Hematopoietic multipotent progenitor cell treated with erythropoietin and hydrocortisone succinate and interleukin-3 and kit ligand, for 15 days (in vitro differentiated cells): ENCODE results near the gene GPC6.
"Not testable (repeated sequence)": the region's sequence is repeated elsewhere in the genome, so short reads cannot be mapped to it uniquely, and the experiment has no call there.

Experiments used
- DNase-seq: peaks from one replicate; pipeline ENCODE4 v3.0.0-alpha.2; 2015; ENCODE audit warnings: low spot score

Gene GPC6

DNA sequence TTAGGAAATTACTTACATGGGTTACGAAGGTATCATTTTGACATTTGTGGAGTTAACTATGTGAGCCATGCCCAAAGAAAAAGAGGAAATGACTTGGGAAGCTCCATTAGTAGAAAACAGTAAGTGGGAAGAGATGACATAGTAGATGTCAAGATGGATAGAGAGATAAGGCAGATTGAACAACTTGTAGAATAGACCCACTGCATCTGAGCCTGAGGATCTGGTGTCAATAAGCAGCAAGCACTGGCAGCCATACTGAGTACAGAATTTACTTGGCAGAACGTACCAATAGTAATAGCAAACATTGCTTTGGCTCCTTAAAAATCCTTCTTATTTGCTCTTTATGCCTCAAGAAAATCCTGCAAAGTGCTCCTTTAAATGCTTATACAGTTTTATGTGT is 203.8 kb downstream of the GPC6 start:
- no peak for DNase-seq

DNA sequence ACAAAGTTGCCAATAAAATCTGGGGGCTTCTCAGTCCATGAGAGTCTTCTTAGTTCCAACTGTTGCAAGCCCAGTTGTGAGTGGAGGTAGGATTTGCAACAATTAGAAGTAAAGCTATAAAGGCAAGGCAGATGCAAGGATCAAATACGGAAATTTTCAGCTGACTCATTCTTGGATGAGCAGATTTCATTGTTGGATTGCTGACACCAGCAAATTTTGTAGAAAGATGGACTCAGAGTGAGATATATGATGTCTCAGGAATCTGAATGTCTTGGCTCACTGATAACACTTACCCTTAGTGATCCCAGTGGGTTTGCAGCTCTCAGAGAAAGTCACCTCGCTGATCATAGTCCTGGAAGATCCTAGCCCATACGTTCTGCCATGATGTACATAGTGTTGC is 209.0 kb downstream of the GPC6 start:
- no peak for DNase-seq

DNA sequence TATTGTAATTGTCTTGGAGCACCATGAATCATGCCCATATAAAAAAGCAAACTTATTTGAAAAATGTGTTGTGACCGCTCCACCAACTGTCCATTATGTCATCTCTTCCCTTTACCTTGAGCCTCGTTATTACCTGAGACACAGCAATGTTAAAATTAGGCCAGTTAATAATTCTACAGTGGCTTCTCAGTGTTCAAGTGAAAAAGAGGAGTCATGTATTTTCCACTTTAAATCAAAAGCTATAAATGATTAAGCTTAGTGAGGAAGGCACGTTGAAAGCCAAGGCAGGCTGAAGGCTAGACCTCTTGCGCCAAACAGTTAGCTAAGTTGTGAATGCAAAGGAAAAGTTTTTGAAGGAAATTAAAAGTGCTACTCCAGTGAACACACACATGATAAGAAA is 210.5 kb downstream of the GPC6 start:
- DNase-seq: no peak

DNA sequence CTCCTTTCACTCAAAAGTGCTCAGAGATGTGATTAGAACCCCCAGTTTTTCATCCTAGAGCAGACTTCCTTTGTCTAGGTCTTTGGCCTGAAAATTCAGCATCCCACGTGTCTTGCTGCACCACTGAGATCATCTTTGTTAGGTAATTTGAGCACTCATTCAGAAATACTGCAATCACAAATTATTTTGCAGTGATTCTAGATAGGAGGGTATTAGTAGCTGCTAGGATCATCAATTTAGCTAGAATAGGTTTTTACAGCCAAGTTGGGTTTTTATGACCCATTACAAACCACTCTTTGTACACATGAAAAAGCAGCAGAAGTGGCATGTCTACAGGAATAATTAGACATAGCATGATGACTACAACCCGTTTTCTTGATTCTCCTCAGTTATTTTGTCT is 219.6 kb downstream of the GPC6 start:
- DNase-seq: no peak

DNA sequence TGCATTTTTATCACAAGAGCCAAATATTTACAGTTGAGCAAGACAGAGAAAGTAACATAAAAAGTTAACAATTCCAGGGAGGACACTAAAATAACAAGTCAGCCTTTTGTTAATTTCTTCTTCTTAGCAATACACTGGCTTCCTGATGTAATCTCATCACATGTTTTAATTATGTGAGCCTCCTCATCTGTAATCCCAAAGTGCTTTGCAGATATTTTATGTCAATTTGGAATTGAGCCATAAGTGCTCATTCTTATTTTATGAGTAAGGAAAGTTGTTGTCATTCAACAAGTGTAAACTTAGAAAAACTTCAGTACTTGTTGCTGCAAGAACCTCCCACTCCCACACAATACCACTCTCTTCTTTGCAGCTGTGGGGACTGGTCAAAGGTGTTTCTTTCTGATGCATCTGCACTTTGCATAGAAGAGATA is 223.6 kb downstream of the GPC6 start:
- DNase-seq: no peak

DNA sequence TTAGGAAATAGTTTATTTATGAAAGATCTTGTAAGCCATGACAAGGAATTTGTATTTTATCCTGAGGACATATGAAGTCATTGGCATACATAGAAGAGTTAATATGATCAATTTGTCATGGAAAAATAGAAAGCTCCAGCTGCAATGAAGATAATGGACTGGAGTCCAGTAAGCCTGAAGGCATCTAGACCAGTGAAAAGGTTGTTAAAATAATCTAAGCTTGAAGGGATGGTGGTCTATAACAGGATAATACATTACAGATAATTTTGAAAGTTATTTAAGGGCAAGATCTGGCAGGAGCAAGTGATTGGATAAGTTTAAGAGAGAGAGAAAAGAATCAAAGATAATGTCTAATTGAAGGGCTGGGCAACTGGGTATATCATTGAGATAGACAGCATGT is 224.2 kb downstream of the GPC6 start:
- DNase-seq: no peak

DNA sequence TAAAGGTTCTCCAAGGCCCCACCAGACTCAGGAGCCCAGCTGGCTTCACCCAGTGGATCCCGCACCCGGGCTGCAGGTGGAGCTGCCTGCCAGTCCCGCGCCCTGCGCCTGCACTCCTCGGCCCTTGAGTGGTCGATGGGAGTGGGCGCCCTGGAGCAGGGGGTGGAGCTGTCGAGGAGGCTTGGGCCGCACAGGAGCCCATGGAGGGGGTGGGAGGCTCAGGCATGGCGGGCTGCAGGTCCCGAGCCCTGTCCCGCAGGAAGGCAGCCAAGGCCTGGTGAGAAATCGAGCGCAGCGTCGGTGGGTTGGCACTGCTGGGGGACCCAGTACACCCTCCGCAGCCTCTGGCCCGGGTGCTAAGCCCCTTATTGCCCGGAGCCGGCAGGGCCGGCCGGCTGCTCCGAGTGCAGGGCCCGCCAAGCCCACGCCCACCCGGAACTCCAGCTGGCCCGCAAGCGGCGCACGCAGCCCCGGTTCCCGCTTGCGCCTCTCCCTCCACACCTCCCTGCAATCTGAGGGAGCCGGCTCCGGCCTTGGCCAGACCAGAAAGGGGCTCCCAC is 228.1 kb downstream of the GPC6 start:
- DNase-seq: not testable (repeated sequence)

DNA sequence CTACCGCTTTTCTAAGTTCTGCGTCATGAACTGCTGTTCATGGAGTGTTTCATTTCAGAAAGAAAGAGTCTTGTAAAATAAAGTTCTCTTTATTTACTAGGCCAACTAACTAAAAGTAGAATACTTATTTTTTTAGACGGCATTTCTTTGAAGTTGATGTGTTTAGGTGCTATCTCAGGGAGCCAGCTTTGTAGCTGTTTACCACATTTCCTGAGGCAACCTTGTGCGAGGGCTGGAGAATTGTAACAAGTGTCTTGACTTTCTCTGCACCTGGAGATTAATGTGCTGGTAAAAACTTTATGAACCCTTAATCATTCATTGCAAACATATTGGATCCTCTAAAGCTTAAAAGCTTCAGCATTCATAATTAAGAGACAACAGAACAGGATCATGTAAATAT is 229.3 kb downstream of the GPC6 start:
- DNase-seq: no peak

DNA sequence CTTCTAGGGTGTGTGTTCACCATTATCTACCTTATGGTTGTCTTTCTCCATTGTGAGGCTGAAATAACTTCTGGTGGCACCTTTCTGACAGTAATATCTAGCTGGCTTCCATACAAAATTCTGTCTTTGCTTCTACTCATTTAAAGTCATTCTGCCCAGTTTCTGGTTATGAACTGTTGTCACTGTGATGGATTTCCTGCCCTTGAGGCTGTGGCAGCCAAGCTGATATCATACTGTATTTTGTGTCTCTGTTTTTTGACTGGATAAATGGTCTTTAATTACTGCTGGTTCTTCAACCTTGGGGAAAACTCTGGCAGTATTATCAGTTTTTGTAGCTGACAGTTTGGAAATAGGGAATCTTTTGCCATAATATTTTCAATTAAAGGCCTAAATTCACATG is 233.4 kb downstream of the GPC6 start:
- no peak for DNase-seq

DNA sequence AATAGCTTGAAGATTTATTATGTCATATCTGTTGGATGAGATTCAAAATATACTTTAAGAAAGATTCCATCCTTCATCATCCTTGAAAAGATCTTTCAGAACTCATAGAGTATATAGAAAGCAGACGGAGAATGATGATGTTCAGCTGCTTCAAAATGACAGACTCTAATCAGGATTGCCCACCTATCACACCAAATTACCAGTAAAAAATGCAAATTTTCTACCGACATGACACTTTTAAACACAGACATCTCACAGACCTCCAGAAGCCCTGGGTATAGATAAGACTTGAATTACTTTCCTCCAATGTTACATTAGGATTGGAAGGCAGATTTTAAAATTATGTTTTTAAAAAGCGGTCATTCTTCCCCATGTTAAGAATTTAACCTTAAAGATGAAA is 235.5 kb downstream of the GPC6 start:
- no peak for DNase-seq

DNA sequence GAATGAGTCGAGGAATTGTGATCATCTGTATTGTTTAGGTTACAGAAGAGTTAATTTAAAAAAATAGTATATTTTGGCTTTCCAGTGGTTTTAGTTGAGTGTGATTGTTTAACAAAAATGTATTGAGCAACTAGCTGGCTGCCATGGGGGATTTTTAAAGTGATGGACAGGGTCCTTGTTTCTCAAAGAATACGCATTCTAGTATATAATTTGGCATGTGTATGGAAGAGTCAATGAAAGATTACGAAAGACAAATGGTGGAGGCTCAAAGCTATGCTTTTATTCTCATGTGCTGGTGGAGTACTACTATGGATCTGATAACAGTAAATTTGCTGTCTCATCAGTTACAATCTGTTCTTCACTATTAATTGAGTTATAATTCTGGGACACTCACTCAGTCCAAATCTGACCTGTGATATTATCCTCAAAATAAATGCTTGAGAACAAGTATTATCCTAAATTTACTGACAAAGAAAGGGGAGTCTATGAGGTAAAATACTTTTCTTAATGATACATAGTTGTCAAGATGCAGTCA is 240.0 kb downstream of the GPC6 start:
- no peak for DNase-seq

DNA sequence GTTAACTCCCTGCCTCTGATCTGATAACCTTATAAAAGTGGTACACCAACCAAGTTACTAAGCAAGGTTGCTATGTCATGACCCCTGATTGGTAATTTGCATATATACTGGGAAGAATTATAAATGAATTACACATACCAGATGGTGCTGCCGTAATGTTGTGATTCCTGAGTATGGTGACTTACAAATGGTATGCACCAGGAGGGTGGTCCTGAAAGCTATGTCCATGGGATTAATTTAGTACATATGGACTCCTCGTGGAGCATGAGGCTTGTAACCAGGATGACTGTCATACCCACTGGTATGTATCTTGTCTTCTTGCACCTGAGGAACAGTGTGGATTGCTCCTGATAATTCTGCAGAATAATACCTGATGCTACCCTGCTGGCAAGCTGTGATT is 240.6 kb downstream of the GPC6 start:
- DNase-seq: no peak

DNA sequence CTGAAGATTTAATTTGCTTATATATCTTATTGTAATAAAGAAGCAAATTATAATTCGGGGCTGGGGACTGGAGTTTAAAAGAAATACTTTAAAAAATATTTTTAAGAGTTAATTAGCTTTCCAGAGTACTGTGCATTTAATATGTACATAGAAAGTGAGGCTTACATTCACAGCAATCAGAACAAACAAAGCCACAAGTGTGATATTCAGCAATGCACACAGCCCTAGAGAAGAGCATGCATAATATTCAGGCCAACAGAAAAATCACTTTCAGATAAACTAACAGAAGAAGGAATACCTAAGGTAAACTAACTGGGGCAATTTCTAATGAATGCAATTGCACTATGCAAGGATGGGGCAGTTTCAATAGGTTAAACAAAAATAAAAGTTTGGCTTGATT is 241.8 kb downstream of the GPC6 start:
- no peak for DNase-seq

DNA sequence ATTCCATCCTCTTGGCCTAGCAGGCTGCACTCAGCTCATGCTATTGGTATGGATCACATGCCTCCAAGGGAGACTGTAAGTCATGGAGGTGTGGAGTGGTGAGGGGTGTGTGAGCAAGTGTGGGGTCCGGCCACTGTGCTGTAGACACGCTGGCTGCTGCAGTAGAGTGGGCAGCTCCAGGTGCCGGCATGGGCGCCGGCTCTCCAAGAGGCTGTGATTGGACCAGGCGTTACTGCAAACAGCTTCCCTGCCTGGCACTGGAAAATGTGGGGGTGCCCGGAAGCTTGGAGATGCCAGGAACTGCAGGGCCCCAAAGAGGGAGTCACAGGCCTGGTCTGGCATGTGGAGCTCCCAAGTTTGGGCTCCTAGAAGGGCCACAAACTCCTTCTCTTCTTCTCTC is 245.7 kb downstream of the GPC6 start:
- DNase-seq: no peak

DNA sequence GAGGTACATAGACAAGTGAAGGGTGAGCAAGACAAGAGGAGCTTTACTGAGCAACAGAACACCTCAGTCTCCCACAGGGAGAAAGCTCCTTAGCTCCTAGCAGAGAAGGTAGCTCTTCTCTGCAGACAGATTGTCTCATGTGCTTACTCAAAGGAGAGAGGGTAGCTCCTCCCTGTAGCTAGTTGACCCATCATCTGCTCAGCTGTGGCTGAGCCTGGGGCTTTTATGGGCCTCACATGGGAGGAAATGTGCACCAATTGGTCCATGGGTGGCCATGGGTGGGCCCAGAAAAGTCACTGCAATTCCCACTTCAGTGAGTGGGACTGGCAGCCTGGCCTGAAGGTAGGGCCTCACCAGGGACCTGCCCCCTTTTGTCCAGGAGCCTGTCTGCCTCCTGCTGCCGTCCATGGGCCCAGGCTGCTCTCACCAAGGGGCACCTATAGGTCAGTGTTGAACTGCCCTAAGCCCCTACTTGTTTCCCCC is 246.2 kb downstream of the GPC6 start:
- no peak for DNase-seq

DNA sequence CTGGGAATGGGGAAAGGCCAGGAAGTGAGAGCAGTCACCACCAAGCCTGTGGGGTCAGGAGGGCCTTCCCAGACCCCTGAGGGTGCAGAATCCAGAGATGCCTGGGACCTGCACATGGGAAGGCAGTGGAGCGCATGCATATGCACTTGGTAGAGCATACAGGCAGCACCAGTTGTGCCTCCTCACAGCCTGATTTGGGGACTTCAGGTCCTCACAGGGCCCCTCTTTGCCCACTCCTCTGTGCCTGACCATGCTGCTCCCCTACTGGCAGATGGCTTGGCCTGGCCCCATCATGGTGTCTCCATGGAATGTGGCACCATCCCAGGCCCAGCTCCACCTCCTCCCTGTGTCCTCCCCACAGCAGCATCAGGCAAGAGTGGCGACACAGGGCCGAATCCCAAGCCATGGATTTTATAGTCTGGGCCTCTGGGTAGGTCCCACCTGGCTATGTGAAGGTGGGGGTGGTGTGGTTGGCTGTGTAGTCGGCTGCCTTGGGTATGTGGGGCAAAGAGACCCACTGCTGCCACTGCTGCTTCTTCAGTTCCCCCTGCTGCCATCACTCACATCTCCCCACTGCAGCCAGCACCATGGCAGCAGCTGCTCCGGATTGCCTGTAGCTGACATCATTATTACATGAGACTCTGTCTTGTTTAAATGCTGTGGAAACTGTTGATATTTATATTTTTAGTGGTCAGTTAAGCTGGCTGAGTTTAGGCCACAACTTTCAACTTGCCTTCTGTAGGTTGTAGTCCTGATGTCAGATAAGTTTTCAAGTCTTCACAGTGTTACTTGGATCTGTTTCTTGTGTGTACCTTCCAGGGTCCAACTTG is 247.0 kb downstream of the GPC6 start:
- no peak for DNase-seq

DNA sequence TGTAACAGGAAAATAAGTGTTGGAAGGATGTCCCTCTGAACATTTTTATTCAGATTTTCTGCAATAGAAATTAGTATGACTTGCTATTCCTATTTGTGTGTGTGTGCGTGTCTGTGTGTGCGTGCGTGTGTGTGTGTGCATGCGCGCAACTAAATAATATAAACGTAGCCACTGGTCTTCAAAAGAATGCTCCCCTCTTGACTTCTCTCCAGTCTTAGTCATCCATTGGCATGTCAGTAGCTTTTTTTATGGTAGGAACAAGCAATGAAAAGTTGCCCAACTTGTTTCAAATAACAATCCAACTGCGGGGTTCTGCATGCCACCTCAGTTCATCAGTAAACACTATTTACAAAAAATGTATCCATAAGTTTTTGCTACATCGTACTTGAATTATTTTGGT is 249.6 kb downstream of the GPC6 start:
- no peak for DNase-seq

DNA sequence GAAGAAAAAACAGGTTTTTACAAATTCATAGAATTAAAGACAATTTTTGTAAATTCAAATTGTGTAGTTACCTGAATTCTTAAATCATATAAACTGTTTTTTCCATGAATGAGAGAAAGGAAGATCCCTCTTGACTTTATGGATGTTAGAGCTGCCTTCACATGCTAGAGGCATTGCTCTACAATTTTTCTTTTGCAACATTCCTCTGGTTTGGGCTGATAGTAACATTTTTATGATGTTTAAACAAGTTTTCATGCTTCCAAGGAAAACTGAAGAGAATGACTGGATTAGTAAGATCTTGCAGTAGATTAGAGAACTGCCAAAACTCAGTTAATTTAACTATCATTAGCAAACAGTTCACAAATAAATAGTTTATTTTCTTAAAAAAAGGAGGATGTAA is 250.6 kb downstream of the GPC6 start:
- no peak for DNase-seq

DNA sequence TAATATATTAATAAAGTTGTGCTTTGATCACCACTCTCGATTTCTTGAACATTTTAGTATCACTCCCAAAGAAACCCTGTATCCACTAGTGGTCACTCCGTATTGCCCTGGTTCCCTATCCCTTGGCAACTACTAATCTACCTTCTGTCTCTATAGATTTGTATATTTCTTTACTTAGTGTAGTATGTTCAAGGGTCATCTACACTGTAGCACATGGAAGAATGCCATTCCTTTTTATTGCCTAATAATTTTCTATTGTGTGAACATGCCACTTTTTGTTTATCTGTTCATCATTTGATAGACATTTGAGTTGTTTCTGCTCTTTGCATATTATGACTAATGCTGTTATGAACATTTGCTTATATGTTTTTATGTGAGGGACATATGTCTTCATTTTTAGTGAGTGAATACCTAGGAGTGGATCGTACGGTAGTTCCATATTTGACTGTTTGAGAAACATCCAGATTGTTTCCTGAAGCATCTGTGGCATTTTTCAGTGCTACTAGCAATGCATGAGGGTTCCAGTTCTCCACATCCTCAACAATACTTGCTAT is 254.0 kb downstream of the GPC6 start:
- no peak for DNase-seq

DNA sequence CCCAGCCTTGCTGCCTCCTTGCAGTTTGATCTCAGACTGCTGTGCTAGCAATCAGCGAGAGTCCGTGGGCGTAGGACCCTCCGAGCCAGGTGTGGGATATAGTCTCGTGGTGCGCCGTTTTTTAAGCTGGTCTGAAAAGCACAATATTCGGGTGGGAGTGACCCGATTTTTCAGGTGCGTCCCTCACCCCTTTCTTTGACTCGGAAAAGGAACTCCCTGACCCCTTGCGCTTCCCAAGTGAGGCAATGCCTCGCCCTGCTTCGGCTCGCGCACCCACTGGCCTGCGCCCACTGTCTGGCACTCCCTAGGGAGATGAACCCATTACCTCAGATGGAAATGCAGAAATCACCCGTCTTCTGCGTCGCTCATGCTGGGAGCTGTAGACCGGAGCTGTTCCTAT is 269.5 kb downstream of the GPC6 start:
- not testable (repeated sequence) for DNase-seq

DNA sequence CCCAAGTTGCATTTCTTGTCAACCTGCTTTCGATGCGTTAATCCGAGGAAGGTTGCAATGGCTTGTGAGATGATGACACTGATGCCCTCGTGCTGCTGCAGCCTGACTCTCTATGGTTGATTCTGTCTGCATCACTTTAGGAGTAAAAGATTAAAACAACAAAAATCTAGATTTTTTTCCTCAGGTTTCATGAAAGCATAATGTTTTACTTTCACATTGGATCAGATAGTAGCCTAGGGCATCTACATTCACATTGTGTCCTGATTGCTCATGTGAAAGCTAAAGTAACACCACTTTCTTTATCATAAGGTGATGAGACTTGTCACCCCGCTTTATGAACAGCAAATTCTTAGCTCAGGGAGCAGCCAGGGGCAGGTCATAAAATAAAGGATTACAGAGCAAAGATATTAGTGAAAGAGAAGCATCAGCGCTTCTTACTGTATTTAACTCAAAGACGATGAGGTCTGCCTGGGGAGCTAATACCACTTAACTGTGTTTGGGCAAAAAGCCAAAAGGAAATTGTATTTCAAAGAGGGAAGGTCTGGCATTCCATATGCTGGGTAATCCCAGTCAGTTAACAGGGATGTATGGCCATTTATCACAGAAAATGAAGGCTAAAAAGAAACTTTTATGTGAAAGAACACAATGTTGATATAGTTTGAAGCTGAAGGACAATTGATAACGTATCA is 270.5 kb downstream of the GPC6 start:
- DNase-seq: no peak

DNA sequence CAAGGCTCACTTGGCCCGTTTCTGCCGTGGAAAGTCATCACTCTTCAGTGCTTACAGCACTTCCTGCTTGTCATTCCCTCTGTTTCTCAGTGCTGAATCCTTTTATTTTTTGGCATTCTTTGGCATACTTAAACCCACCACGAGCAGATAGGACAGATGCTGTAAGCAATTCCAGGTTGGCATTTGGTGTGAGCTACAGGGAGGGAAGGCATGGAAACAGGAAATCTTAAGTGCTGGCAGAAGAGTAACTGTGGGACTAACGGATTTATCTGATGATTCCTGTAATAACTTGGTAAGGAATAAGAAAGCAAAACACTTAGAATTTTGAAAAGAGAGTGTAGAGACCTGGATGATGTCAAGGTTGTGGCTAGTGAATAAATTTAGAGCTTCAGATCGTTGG is 273.4 kb downstream of the GPC6 start:
- no peak for DNase-seq

DNA sequence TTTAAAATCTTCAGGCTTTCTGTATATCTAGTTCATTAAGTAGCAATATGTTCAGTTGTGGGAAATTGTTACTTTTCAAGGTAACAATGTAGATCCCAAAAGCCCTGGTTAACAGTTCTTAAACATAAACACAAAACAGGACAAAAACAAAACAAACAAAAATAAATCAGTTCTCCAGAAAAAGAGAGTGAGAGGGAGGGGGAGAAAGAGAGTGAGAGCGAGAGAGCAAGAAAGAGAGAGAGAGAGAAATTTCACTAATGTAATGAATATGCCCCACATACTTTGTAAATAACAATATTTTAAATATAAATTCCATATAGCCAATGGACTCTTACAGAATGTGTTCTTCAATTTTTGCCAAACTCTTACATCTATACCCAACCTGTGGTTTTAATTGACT is 275.5 kb downstream of the GPC6 start:
- DNase-seq: no peak
